A549 treated with GW870086 at 1 μM for 4 hours (cell line): ENCODE results near the gene SEC23IP. TPM values are rescaled to one million over a fixed set of nuclear protein-coding genes. Genes with fewer than 3 reads are reported as not detected.

Experiments
- total RNA-seq: library from RNA; stranded (reverse); fragments of 200-300 nt; extraction: Qiagen RNA extraction; gene quantifications from 5 replicates; pipeline ENCODE4 v1.2.3, GENCODE V29; 2022; ENCODE audit warnings: low read depth

The SEC23IP gene
- total RNA-seq: 37.0 to 57.6 TPM (median 45.7 TPM) in 5 replicates

GRCh38 chr10:119892188-119893065 lies at the start of gene SEC23IP:
Gene SEC23IP, plus strand, starts transcription at chr10:119892730. Its CDS starts 53 bp downstream, at chr10:119892783.

GRCh38 chr10:119872610-119872859 lies 20.0 kb upstream of the SEC23IP start, which contains the start of gene MCMBP:
Gene MCMBP, minus strand, starts transcription at chr10:119872843. Its CDS starts 259 bp downstream, at chr10:119872584.

Other genes starting within 250 kb of the SEC23IP start
- gene BAG3, start 241.3 kb upstream of the SEC23IP start, total RNA-seq: 257 to 328 TPM (median 316 TPM) in 5 replicates
- 9.0 to 12.1 TPM (median 11.2 TPM) in 5 replicates for gene INPP5F, start 166.7 kb upstream of the SEC23IP start, total RNA-seq
- gene MCMBP, start 19.9 kb upstream of the SEC23IP start, total RNA-seq: 76.6 to 91.5 TPM (median 86.4 TPM) in 5 replicates